Cardiac muscle cell (in vitro differentiated cells and primary cell): ENCODE data around the gene KCP. TPM values are rescaled to one million over a fixed set of nuclear protein-coding genes. Genes with fewer than 3 reads are reported as not detected.

Experiments used
- DNase-seq, 2 donors: peaks; one replicate each; pipeline versions ENCODE4 v3.0.0 to v3.0.0-alpha.2; 2010 to 2017; ENCODE audit warnings: low read depth in 1 of 2, low spot score in 1 of 2
- H3K27ac ChIP-seq: fragments of 200-600 bp; sonication (generic); 2 replicates; pipeline ENCODE4 v1.5.1; 2016
- H3K27me3 ChIP-seq: fragments of 200-600 bp; sonication (generic); 2 replicates; pipeline ENCODE4 v1.6.0; 2016; ENCODE audit warnings: control low read depth
- H3K36me3 ChIP-seq: fragments of 200-600 bp; sonication (generic); 2 replicates; pipeline ENCODE4 v1.5.1; 2016; ENCODE audit warnings: control low read depth
- H3K4me1 ChIP-seq: fragments of 200-600 bp; sonication (generic); 2 replicates; pipeline ENCODE4 v1.8.1; 2017; ENCODE audit warnings: low read depth, mild to moderate bottlenecking, mixed run types
- H3K4me3 ChIP-seq: fragments of 200-600 bp; sonication (generic); 2 replicates; pipeline ENCODE4 v1.5.1; 2016; ENCODE audit warnings: mild to moderate bottlenecking
- H3K9me3 ChIP-seq: fragments of 200-600 bp; sonication (generic); 2 replicates; pipeline ENCODE4 v1.5.1; 2017; ENCODE audit warnings: low read depth, mild to moderate bottlenecking, control low read depth
- polyA plus RNA-seq: library from polyadenylated mRNA; unstranded; fragments of >200 nt; fragmentation: Nextera tagmentation; extraction: Ambion mirVana; gene quantifications from 2 replicates; pipeline ENCODE4 v1.2.1, GENCODE V29; 2016
- total RNA-seq: library from RNA; depleted of rRNA; stranded (reverse); fragments of >200 nt; gene quantifications from 2 replicates; pipeline ENCODE4 v1.2.3, GENCODE V29; 2016
- TF ChIP-seq, protein P1 (sequence below): IDR thresholded peaks from 2 replicates; pipeline ENCODE4 v1.5.1; 2012; ENCODE audit warnings: low read depth, mild to moderate bottlenecking, low read length

The KCP gene
- total and polyA plus RNA-seq, 2 experiments from 2014 or later, result 1.2 to 1.6 TPM

GRCh38 chr7:128902761-128903585, 7.5 kb downstream of the KCP start:
- no peaks in the 10 kb centered on the region for H3K4me1 ChIP-seq
- no peak overlapping the region for H3K27ac ChIP-seq
- H3K9me3 ChIP-seq, result no peaks in the 10 kb centered on the region
- no peak for DNase-seq
- H3K36me3 ChIP-seq, result no peaks in the 10 kb centered on the region
- TF ChIP-seq, protein P1, sequence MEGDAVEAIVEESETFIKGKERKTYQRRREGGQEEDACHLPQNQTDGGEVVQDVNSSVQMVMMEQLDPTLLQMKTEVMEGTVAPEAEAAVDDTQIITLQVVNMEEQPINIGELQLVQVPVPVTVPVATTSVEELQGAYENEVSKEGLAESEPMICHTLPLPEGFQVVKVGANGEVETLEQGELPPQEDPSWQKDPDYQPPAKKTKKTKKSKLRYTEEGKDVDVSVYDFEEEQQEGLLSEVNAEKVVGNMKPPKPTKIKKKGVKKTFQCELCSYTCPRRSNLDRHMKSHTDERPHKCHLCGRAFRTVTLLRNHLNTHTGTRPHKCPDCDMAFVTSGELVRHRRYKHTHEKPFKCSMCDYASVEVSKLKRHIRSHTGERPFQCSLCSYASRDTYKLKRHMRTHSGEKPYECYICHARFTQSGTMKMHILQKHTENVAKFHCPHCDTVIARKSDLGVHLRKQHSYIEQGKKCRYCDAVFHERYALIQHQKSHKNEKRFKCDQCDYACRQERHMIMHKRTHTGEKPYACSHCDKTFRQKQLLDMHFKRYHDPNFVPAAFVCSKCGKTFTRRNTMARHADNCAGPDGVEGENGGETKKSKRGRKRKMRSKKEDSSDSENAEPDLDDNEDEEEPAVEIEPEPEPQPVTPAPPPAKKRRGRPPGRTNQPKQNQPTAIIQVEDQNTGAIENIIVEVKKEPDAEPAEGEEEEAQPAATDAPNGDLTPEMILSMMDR, result no peak
- no peak overlapping the region for H3K4me3 ChIP-seq
- no peaks in the 10 kb centered on the region for H3K27me3 ChIP-seq

DNA sequence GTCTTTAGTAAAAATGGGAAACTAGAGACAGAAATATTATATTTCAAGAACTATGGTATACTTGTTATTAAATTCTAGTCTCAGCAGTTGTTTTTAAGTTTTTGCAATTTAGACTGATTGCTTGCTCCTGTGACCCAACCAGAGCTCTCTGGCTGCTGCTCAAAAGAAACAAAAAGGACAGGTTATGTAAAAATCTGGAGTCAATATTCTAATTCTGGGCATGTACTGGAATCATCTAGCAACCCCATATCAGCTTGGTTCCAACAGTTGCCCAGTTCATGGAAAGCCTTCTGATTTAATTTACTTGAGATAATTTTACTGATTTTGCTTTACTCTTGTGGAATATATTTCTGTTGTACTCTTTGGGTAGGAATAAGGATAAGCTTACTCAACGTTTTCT, 10.3 kb downstream of the KCP start:
- Histone ChIP-seq H3K4me3 (no peak overlapping the region), H3K4me1 (no peaks in the 10 kb centered on the region), H3K27me3 (no peaks in the 10 kb centered on the region), H3K9me3 (no peaks in the 10 kb centered on the region), H3K36me3 (no peaks in the 10 kb centered on the region), H3K27ac (no peak overlapping the region)
- TF ChIP-seq, protein P1, result no peak
- no peak for DNase-seq

GRCh38 chr7:128899392-128899791, 11.1 kb downstream of the KCP start:
- DNase-seq, result no peak
- H3K4me1 ChIP-seq, result no peaks in the 10 kb centered on the region
- TF ChIP-seq, protein P1, result no peak
- H3K27ac ChIP-seq, result no peak overlapping the region
- no peak overlapping the region for H3K4me3 ChIP-seq
- no peaks in the 10 kb centered on the region for H3K27me3 ChIP-seq
- no peaks in the 10 kb centered on the region for H3K36me3 ChIP-seq
- H3K9me3 ChIP-seq, result no peaks in the 10 kb centered on the region

DNA sequence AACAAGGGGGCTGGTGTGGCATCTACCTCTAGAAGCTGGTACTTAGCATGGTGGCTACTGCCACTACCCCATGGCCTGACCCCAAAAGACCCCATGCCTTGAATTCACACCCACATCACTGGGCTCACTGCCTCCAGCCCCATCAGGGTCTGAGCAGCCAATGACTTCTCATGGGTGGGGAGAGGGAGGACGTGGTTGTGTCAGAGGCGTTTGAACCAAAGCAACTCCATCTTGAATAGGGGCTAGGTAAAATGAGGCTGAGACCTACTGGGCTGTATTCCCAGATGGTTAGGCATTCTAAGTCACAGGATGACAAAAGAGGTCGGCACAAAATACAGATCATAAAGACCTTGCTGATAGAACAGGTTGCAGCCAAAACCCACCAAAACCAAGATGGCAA, 15.2 kb downstream of the KCP start:
- no peaks in the 10 kb centered on the region for H3K9me3 ChIP-seq
- TF ChIP-seq, protein P1, result no peak
- no peak overlapping the region for H3K4me3 ChIP-seq
- H3K27me3 ChIP-seq, result peaks cover 15% of the 10 kb centered on the region
- H3K4me1 ChIP-seq, result no peaks in the 10 kb centered on the region
- no peak overlapping the region for H3K27ac ChIP-seq
- no peak for DNase-seq
- H3K36me3 ChIP-seq, result no peaks in the 10 kb centered on the region

DNA sequence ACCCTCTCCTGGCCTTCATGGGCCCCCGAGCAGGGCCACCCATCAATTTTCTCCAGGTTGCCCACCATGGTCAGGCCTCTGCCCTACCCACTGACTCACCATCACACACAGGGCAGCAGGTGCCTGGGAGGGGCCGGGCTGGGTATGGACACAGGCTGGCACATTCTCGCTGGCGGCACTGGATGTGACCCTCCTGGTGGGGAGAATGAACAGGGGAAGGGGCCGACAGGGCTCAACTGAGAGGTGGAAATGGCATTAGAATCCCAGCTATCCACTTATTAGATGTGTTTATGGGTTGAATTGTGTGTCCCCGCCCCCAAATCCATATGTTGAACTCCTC, 16.4 kb downstream of the KCP start:
- Histone ChIP-seq H3K9me3 (no peaks in the 10 kb centered on the region), H3K36me3 (no peaks in the 10 kb centered on the region), H3K4me1 (no peaks in the 10 kb centered on the region), H3K27me3 (peaks cover 19% of the 10 kb centered on the region), H3K4me3 (no peak overlapping the region), H3K27ac (no peak overlapping the region)
- TF ChIP-seq, protein P1, result no peak
- no peak for DNase-seq
